ENCODE measurements around the gene CCDC57. TPM values are rescaled to one million over a fixed set of nuclear protein-coding genes. Genes with fewer than 3 reads are reported as not detected.

CCDC57 gene
- total and polyA plus RNA-seq, 2 experiments from 2014 or later = 15.7 to 29.8 TPM

GRCh38 chr17:82202981-82203380 lies 9.7 kb downstream of the CCDC57 start:
- no peak overlapping the region for H3K4me3 ChIP-seq
- H3K9me3 ChIP-seq (ENCODE audit: low read depth) = no peaks in the 10 kb centered on the region
- H3K36me3 ChIP-seq (replicated peaks; ENCODE audit: insufficient read depth, low read depth) = no peaks in the 10 kb centered on the region
- H3K27ac ChIP-seq = no peak overlapping the region
- 84% methylated on average over 10 of the region's 10 CpGs for WGBS (ENCODE audit: low lambda C conversion rate, missing lambda C conversion rate)
- H3K4me2 ChIP-seq = no peak overlapping the region
- TF ChIP-seq EZH2 (IDR thresholded peaks at IDR 0.05; ENCODE audit: borderline replicate concordance) (no peak), CTCF (IDR thresholded peaks at IDR 0.05; ENCODE audit: poor library complexity) (no peak), EZH2phosphoT487 (IDR thresholded peaks at IDR 0.05; ENCODE audit: low read depth, severe bottlenecking, unreplicated experiment) (no peak)
- H3K27me3 ChIP-seq = no peaks in the 10 kb centered on the region
- no peak overlapping the region for H2AFZ ChIP-seq
- no peaks in the 10 kb centered on the region for H3K9me2 ChIP-seq (replicated peaks; ENCODE audit: insufficient read depth)
- no peaks in the 10 kb centered on the region for H3K79me2 ChIP-seq
- DNase-seq (ENCODE audit: low spot score) = no peak
- H3K4me1 ChIP-seq (ENCODE audit: insufficient read depth) = peaks cover 8% of the 10 kb centered on the region
- H4K20me1 ChIP-seq (ENCODE audit: insufficient read depth, poor library complexity, severe bottlenecking) = no peaks in the 10 kb centered on the region

GRCh38 chr17:82201498-82201910 lies 11.1 kb downstream of the CCDC57 start:
- 93% methylated on average over 23 of the region's 23 CpGs for WGBS (ENCODE audit: low lambda C conversion rate, missing lambda C conversion rate)
- Histone ChIP-seq H3K9me3 (ENCODE audit: low read depth) (no peaks in the 10 kb centered on the region), H2AFZ (no peak overlapping the region), H4K20me1 (ENCODE audit: insufficient read depth, poor library complexity, severe bottlenecking) (no peaks in the 10 kb centered on the region), H3K36me3 (replicated peaks; ENCODE audit: insufficient read depth, low read depth) (no peaks in the 10 kb centered on the region), H3K79me2 (no peaks in the 10 kb centered on the region), H3K27me3 (no peaks in the 10 kb centered on the region), H3K4me1 (ENCODE audit: insufficient read depth) (peaks cover 8% of the 10 kb centered on the region), H3K4me3 (no peak overlapping the region), H3K27ac (no peak overlapping the region), H3K9me2 (replicated peaks; ENCODE audit: insufficient read depth) (no peaks in the 10 kb centered on the region), H3K4me2 (no peak overlapping the region)
- no peak for DNase-seq (ENCODE audit: low spot score)
- TF ChIP-seq EZH2phosphoT487 (IDR thresholded peaks at IDR 0.05; ENCODE audit: low read depth, severe bottlenecking, unreplicated experiment) = no peak
- no peak for TF ChIP-seq CTCF (IDR thresholded peaks at IDR 0.05; ENCODE audit: poor library complexity)
- TF ChIP-seq EZH2 (IDR thresholded peaks at IDR 0.05; ENCODE audit: borderline replicate concordance) = no peak

GRCh38 chr17:82200743-82201497 lies 11.7 kb downstream of the CCDC57 start:
- Histone ChIP-seq H3K27me3 (no peaks in the 10 kb centered on the region), H3K9me2 (replicated peaks; ENCODE audit: insufficient read depth) (no peaks in the 10 kb centered on the region), H3K27ac (no peak overlapping the region), H3K4me3 (no peak overlapping the region), H3K4me1 (ENCODE audit: insufficient read depth) (peaks cover 8% of the 10 kb centered on the region), H2AFZ (no peak overlapping the region), H3K79me2 (no peaks in the 10 kb centered on the region), H3K36me3 (replicated peaks; ENCODE audit: insufficient read depth, low read depth) (no peaks in the 10 kb centered on the region), H3K9me3 (ENCODE audit: low read depth) (no peaks in the 10 kb centered on the region), H3K4me2 (no peak overlapping the region), H4K20me1 (ENCODE audit: insufficient read depth, poor library complexity, severe bottlenecking) (no peaks in the 10 kb centered on the region)
- WGBS (ENCODE audit: low lambda C conversion rate, missing lambda C conversion rate) = 82% methylated on average over 13 of the region's 13 CpGs
- DNase-seq (ENCODE audit: low spot score) = no peak
- TF ChIP-seq CTCF (IDR thresholded peaks at IDR 0.05; ENCODE audit: poor library complexity) = no peak
- TF ChIP-seq EZH2 (IDR thresholded peaks at IDR 0.05; ENCODE audit: borderline replicate concordance) = no peak
- TF ChIP-seq EZH2phosphoT487 (IDR thresholded peaks at IDR 0.05; ENCODE audit: low read depth, severe bottlenecking, unreplicated experiment) = no peak

All from hepatocyte (in vitro differentiated cells).